ENCODE measurements around the gene NDST3.

DNA sequence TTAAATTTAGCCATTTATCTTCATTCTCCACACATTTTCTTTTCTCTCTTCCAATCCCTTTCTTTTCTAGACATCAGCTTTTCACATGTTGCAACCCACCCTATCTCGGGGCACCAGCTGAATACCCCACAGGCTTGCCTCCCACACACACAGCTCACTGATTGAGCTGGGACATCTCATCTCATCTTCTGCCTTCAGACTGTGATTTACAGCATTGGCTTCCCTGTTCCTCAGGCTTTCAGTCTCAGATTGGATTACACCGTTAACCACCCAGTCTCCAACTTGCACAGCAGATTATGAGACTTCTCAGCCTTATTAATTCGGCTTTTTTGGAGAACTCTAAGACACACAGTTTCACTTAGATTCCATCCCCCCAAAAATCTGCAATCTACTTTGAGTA, 224.8 kb downstream of the NDST3 start:
- TF ChIP-seq, protein P1, sequence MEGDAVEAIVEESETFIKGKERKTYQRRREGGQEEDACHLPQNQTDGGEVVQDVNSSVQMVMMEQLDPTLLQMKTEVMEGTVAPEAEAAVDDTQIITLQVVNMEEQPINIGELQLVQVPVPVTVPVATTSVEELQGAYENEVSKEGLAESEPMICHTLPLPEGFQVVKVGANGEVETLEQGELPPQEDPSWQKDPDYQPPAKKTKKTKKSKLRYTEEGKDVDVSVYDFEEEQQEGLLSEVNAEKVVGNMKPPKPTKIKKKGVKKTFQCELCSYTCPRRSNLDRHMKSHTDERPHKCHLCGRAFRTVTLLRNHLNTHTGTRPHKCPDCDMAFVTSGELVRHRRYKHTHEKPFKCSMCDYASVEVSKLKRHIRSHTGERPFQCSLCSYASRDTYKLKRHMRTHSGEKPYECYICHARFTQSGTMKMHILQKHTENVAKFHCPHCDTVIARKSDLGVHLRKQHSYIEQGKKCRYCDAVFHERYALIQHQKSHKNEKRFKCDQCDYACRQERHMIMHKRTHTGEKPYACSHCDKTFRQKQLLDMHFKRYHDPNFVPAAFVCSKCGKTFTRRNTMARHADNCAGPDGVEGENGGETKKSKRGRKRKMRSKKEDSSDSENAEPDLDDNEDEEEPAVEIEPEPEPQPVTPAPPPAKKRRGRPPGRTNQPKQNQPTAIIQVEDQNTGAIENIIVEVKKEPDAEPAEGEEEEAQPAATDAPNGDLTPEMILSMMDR (IDR thresholded peaks at IDR 0.05) = no peak
- TF ChIP-seq EZH2phosphoT487 (IDR thresholded peaks at IDR 0.05) (no peak), EZH2 (IDR thresholded peaks at IDR 0.05) (no peak)

All from neural progenitor cell (in vitro differentiated cells).